Glomerular endothelial cell (primary cell): ENCODE measurements around the gene PIGS. TPM values are rescaled to one million over a fixed set of nuclear protein-coding genes. Genes with fewer than 3 reads are reported as not detected.

Experiments used
- DNase-seq: peaks from one replicate; pipeline ENCODE4 v3.0.0-alpha.2; 2011; ENCODE audit warnings: low read depth, low spot score; ENCODE audit errors: extremely low read depth
- total RNA-seq: library from RNA; depleted of rRNA; stranded (reverse); fragments of >200 nt; gene quantifications from 2 replicates; pipeline ENCODE4 v1.2.3, GENCODE V29; 2015

PIGS gene
- total RNA-seq, 1 donor from 2014 or later, result 112 TPM

DNA sequence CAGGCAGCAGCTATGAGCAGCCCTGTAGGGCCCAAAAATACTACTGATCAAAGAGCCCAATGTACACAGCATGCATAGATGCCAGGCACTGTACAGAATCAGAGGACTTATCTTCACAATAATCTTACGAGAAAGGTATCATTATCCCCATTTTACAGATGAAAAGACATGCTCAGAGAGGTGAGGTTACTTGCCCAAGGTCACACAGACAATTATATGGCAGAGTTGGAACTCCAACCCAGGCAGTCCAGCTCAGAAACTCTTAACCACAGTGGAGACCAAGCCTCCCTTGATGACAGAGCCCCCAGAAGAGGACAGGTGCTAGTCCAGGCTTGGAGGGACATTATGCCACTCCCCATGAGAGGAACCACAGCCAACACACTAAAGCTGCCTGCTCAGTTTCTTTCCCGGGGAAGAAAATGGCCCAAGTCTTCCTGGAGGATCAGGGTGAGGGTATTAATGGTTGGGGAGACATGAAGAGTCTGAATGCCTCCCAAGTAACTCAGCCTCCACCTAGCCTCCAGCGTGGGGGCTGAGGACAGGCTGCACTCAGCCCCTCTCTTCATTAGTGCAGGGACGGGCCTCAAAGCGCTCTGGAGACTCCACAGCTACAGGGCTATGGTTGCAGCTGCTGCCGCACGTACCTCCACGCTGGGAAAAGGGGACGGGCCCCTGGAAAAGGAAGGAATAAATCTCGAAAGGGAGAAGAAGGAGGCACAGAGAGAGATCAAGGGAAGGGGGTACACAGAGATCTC is 19.7 kb downstream of the PIGS start:
- DNase-seq, result no peak

GRCh38 chr17:28550858-28551257 is 20.5 kb downstream of the PIGS start:
- DNase-seq, result no peak

DNA sequence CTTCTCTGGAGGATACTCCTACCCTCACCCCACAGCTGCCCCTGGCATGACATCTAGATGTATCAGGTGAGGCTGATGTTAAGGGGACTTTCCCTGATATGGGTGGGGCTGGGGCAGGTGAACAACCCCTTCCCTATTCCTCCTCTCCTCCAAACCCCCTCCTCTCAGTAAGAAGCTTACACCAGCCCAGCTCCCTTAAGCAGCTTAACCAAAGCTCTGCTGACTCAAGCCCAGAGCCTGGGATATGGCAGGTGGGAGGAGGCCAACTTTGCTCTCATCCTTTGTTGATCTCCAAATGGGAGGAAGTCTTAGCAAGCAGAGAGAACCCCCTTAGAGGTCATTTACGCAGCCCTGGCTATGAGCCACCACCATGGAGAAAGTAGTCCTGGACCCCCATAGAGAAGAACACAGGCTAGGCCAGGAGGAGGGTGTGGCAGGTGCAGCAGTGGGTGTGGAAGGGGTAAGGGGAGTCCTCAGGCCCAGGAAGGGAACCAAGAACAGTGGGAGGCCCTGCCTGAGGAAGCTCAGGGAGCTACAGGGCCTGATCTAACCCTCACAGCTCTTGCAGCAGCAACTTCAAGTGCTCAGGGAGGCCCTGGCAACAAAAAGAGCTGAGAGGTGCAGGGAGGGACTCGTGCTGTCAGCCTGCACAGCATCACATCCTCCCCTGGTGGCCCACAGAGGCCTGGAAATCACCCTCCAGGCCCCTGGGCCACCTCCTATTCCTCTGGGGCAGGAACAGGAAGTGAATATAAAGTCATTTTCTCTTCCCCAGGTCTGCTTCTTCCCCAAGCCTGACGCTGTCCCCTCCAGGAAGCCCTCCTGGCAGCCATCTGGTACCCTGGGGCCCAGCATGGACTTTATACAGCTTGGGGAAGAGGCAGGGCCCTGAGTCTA is 21.8 kb downstream of the PIGS start:
- no peak for DNase-seq

GRCh38 chr17:28548417-28549130 is 22.8 kb downstream of the PIGS start:
- DNase-seq, result no peak

- peak; percentile 45 for DNase-seq
Observed at GRCh38 chr17:28547623-28548416, 23.5 kb downstream of the PIGS start.

- DNase-seq, result no peak
Observed at GRCh38 chr17:28547096-28547622, 24.2 kb downstream of the PIGS start.

- DNase-seq, result no peak
Observed at GRCh38 chr17:28545787-28546415, 25.4 kb downstream of the PIGS start.

- no peak for DNase-seq
Observed at GRCh38 chr17:28545141-28545503, 26.2 kb downstream of the PIGS start.

- no peak for DNase-seq
Observed at GRCh38 chr17:28544402-28545140, 26.8 kb downstream of the PIGS start.

DNA sequence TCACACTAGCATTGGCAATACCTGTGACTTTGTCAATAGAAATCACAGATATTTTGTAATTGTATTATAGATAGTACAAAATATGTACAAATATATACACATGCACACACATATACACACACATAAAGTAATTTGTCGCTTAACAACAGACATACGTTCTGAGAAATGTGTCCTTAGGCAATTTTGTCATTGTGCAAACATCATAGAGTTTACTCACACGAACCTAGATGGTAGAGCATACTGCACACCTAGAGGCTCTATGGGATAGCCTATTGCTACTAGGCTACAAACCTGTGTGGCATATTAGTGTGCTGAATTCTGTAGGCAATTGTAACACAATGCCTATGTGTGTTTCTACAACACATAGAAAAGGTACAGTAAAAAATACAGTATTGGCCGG is 29.9 kb downstream of the PIGS start:
- DNase-seq, result no peak

- DNase-seq, result no peak
Observed at GRCh38 chr17:28540231-28540630, 31.1 kb downstream of the PIGS start.

GRCh38 chr17:28538296-28538895 is 32.9 kb downstream of the PIGS start:
- no peak for DNase-seq

GRCh38 chr17:28537219-28537610 is 34.1 kb downstream of the PIGS start:
- no peak for DNase-seq

- no peak for DNase-seq
Observed at GRCh38 chr17:28536532-28537218, 34.6 kb downstream of the PIGS start.

DNA sequence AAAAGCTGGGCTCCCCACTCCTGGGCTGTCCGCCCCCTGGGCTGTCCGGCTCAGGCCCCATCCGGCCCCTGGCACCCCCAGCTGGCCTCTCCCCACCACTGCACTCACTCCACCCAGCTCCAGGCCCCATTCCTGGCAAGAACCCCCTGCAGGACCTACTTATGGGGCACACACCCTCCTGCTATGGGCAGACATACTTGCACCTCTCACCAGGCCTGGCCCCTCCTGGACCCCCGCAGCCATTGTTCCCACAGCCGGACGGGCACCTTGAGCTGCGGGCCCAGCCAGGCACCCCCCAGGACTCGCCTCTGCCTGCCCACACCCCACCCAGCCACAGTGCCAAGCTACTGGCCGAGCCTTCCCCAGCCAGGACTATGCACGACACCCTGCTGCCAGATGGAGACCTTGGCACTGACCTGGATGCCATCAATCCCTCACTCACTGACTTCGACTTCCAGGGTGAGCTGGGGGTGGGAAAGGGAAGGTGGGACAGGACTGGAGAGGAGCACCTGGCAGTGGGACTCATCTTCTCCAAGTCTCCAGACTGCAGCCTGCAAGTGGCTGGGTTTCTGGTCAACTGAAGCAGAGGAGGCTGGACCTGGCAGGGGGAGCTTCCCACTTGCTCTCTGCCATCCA is 36.5 kb downstream of the PIGS start:
- DNase-seq, result no peak

DNA sequence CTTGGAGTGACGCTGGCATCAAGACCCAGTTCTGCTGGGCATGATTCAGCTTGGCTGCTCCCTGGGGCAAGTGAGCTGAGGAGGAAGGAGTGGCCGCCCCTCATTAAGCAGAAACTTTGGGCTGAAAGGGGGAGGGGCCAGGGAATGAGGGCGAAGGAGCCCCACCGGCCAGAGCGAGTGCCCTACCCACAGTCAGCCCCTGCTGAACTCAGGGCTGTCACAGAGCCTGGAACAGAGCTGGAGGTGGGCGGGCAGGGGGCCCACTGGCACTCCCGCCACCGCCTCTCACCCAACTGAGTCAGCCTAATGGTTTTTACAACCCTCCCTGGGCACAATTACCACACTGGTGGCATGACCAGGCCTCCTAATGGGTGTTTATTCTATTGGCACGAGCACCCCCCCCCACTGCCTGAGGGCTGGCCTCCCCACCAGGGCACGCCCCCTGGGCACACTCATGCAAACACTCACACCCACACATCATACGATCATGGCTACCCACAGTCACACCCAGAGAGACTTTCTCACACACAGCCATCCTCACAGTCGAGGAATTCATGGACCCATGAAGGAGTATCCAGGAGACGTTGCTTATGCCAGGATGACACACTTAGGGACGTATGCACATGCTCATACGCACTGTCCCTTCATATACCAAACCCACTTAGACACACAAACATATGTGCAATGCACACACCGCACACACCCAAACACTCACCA is 38.1 kb downstream of the PIGS start:
- no peak for DNase-seq
